Fibroblast of skin of right biceps (primary cell): ENCODE data around the gene PIM3.

Experiments
- DNase-seq: peaks from one replicate; pipeline ENCODE4 v3.0.0-alpha.2; 2013

PIM3 gene

GRCh38 chr22:49943771-49944398, 16.7 kb upstream of the PIM3 start:
- DNase-seq: no peak

DNA sequence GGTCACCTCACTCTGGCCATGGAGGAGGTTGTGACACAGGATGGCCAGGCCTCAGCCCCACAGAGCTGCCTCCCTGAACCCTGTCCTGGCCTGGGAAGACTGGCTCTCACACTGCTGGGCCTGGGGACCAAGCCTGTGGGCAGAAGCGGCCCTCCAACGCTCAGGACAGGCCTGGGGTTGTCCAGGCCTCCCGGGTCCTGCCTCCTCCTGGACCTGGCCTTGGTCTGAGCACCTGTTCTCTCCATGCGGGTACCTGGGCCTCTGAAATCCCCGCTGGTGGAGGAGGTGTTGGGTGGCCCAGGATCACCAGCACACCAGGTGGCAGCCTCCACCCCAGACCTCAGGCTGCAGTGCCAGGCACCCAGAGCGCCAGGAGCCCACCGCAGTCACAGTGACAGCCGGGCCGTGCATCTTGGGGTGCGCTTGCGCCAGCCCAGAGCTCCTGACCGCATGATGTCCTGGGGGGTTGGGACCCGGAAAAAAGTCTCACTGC, 16.1 kb upstream of the PIM3 start:
- DNase-seq: no peak

DNA sequence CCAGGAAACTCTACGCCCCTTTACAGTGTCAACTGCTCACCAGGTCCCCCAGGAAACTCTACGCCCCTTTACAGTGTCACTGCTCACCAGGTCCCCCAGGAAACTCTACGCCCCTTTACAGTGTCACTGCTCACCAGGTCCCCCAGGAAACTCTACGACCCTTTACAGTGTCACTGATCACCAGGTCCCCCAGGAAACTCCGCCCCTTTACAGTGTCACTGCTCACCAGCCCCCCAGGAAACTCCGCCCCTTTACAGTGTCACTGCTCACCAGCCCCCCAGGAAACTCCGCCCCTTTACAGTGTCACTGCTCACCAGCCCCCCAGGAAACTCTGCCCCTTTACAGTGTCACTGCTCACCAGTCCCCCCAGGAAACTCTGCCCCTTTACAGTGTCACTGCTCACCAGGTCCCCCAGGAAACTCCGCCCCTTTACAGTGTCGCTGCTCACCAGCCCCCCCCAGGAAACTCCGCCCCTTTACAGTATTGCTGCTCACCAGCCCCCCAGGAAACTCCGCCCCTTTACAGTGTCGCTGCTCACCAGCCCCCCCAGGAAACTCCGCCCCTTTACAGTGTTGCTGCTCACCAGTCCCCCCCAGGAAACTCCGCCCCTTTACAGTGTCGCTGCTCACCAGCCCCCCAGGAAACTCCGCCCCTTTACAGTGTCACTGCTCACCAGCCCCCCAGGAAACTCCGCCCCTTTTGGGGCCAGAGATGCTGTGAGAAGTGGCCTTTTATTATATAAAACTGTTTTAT, 15.4 kb upstream of the PIM3 start:
- DNase-seq: peak; percentile 55

DNA sequence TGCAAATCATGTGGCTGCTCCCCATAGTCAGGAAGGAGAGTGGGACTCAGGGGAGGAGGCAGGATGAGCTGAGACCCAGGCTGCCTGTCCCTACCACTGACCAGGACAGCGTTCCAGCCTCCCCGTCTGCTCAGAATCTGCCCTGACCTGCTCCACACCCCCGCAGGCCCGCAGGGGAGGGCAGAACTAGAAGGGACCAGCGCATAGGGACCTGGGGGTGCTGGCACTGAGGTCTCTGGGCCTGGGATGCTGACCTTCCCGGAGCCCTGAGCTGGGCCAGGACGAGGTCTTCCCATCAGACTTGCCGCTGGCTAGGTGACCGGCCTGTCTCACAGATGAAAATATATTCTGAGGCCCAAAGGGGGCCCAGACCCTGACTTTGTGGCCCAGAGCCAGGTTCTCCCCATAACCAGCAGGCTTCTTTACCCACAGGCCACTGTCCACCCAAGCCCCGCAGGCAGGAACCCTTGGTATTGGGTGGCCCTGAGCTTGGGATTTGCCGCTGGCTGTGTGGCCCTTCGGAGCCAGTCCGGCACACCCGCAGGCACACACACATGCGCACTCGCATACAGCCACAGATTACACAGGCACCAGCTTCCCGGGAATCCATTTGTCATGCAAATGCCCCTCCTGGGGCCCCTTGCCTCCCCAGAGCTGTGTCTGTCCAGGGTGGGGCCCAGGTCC, 13.8 kb upstream of the PIM3 start:
- DNase-seq: no peak

DNA sequence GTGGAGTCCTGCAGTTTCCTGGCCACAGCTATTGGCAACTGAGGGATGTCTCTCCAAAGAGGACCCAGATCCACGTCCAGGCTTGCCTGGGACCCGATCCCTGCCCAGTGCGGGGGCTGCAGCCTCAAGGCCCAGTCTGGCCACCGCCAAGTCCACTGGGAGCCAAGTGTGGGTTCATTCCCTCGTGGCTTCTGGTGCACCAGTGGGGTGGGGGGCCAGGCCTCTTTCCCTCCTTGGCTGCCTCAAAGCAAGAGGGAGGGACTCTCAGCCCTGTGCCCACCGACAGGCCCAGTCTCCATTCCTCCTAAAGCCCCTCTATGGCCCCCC, 13.3 kb upstream of the PIM3 start:
- DNase-seq: no peak

GRCh38 chr22:49948116-49948957, 12.2 kb upstream of the PIM3 start:
- no peak for DNase-seq

- no peak for DNase-seq
Observed at GRCh38 chr22:49948958-49949913, 11.3 kb upstream of the PIM3 start.

DNA sequence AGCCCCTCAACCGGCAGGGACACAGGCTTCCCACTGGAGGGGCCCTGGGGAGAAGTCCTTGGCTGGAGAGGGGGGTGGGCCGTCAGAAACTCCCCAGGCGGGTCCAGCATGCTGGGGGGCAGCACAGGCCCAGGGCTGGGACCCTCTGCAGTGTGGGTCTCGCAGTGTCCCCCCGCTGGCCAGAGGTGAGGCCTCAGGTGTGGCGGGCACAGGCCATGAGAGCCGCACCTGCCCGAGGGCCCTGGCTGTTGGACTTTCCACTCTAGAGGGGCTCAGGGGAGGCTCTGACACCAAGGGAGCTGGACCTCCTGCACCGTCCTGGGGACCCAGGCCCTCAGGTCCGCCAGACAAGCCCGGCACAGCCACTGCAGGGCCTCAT, 10.7 kb upstream of the PIM3 start:
- no peak for DNase-seq

- DNase-seq: no peak
Observed at GRCh38 chr22:49950396-49950994, 10.1 kb upstream of the PIM3 start.

DNA sequence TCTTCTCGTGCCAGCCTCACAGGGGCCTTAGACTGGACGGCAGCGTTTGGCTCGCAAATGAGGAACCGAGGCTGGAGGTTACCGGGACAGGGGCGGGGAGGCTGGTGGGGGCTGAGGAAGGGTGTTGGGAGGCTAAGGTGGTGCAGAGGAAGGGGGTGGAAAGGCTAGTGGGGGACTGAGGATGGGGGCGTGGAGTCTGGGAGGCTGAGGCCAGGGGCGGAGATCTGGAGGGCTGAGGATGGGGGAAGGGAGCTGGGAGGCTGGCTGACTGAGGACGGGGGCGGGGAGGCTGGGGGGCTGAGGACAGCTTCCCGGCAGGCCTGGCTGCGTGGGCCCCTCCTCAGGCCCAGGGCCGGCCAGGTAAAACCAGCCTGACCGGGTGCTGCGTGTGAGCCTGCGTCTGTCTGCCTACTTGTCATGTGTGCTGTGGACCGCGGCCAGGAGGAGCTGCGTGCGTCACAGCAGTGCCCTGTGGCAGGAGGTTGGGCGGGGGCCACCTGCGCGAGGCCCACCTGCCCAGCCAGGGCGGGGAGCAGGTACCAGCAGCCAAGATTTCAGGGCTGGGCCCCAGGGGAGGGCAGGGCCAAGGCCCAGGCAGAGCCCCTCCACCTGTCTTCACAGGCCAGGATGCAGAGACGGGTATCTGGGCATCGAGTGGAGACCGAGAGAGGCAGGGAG, 9.4 kb upstream of the PIM3 start:
- no peak for DNase-seq

- DNase-seq: no peak
Observed at GRCh38 chr22:49951678-49951985, 8.9 kb upstream of the PIM3 start.

- DNase-seq: peak; percentile 93
Observed at GRCh38 chr22:49951986-49952896, 8.3 kb upstream of the PIM3 start.

DNA sequence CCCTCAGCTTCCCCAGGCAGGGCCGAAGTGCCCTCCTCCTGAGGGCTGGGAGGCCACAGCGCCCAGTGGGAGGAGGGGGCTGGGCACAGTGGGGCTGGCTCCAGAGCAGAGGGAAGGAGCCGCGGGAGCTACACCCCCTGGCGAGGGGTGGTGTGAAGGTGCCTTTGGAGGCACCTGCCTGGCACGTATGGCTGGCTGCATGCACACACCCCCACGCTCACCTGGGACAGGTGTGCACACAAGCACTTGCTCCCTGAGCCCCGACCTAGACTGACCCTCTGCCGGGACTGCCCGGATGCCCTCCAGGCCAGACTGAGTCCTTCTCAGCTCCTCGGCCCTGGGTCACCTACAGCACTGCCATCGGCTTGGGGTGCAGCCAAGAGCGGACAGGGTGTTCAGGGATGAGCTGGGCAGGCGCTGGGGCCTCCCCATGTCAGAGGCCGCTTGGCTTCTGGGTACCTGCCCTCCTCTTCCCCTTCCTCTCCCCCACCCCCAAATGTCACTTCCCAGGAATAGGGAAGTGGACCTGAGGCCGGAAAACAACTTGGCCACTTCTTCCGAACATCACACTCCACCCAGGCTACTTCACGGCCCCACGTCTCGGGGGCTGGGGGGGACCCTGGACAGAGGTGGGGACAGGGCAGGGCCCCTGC, 7.4 kb upstream of the PIM3 start:
- no peak for DNase-seq

GRCh38 chr22:49953680-49954344, 6.8 kb upstream of the PIM3 start:
- DNase-seq: no peak

- DNase-seq: no peak
Observed at GRCh38 chr22:49954354-49954753, 6.2 kb upstream of the PIM3 start.

- DNase-seq: peak; percentile 30
Observed at GRCh38 chr22:49954991-49955580, 5.5 kb upstream of the PIM3 start.

GRCh38 chr22:49955581-49956417, 4.8 kb upstream of the PIM3 start:
- DNase-seq: no peak

DNA sequence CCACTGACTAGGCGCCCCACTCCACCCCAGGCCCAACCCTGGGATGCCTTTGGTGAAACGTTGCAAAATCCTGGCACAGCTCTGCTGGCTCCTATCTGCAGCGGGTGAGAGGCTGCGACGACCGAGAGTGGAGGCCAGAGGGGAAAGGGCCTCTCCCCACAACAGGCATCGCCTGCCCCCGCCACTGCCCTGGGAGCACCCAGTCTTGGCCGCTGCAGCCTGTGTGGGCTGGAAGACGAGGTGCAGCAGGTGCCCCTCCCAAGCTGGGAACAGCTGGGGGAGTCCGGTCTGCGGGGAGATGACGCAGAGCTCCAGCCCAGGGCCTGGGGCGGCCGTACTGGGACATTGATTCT, 4.2 kb upstream of the PIM3 start:
- DNase-seq: no peak
